ENCODE measurements around the gene PDIA5.

PDIA5 gene

DNA sequence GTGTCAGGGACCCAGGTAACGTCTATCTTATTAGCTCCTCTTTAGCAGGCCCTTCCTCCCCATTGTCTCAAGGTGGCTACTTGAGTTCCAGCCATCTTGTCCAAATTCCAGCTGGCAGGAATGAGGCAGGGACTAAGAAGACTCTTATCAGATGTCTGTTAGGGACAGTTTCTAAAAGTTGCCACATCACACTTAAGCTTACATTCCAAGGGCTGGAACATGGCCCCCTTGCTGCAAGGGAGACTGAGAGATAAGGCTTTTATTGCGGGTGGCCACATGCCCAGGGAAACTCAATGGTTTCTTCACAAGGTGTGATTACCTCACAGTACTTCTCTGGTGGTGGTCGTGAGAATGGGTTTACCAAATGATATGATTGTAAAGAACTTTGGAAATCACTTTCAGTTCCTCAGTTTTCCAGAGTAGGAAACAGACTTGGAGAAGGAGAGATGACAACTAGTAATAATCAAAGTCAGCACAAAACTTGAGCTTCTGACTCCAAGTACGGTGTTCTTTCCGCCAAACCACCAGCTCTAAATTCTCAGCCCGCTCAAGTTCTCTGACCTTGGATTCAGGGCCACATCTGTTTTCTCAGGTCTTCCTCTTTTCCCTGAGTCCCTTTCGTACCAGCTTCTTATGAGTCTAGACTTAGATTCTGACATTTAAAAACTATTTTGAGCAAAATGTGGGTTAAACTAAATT, 14.2 kb downstream of the PDIA5 start:
- TF ChIP-seq, protein P1, sequence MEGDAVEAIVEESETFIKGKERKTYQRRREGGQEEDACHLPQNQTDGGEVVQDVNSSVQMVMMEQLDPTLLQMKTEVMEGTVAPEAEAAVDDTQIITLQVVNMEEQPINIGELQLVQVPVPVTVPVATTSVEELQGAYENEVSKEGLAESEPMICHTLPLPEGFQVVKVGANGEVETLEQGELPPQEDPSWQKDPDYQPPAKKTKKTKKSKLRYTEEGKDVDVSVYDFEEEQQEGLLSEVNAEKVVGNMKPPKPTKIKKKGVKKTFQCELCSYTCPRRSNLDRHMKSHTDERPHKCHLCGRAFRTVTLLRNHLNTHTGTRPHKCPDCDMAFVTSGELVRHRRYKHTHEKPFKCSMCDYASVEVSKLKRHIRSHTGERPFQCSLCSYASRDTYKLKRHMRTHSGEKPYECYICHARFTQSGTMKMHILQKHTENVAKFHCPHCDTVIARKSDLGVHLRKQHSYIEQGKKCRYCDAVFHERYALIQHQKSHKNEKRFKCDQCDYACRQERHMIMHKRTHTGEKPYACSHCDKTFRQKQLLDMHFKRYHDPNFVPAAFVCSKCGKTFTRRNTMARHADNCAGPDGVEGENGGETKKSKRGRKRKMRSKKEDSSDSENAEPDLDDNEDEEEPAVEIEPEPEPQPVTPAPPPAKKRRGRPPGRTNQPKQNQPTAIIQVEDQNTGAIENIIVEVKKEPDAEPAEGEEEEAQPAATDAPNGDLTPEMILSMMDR (IDR thresholded peaks at IDR 0.05; ENCODE audit: control insufficient read depth, insufficient read depth, low read depth, low read length, missing control alignments) = no peak
- no peak for DNase-seq (ENCODE audit: low read depth)
- no peak overlapping the region for H3K4me3 ChIP-seq (ENCODE audit: control insufficient read depth, low read depth, low read length)

GRCh38 chr3:123081718-123082369, 15.0 kb downstream of the PDIA5 start:
- no peak overlapping the region for H3K4me3 ChIP-seq (ENCODE audit: control insufficient read depth, low read depth, low read length)
- DNase-seq (ENCODE audit: low read depth) = no peak
- TF ChIP-seq, protein P1 (IDR thresholded peaks at IDR 0.05; ENCODE audit: control insufficient read depth, insufficient read depth, low read depth, low read length, missing control alignments) = no peak

- H3K4me3 ChIP-seq (ENCODE audit: control insufficient read depth, low read depth, low read length) = no peak overlapping the region
- TF ChIP-seq, protein P1 (IDR thresholded peaks at IDR 0.05; ENCODE audit: control insufficient read depth, insufficient read depth, low read depth, low read length, missing control alignments) = no peak
- no peak for DNase-seq (ENCODE audit: low read depth)
Observed at GRCh38 chr3:123082370-123083065, 15.7 kb downstream of the PDIA5 start.

- no peak for DNase-seq (ENCODE audit: low read depth)
- TF ChIP-seq, protein P1 (IDR thresholded peaks at IDR 0.05; ENCODE audit: control insufficient read depth, insufficient read depth, low read depth, low read length, missing control alignments) = no peak
- H3K4me3 ChIP-seq (ENCODE audit: control insufficient read depth, low read depth, low read length) = no peak overlapping the region
Observed at GRCh38 chr3:123083383-123084124, 16.7 kb downstream of the PDIA5 start.

GRCh38 chr3:123084192-123084591, 17.4 kb downstream of the PDIA5 start:
- no peak for DNase-seq (ENCODE audit: low read depth)
- TF ChIP-seq, protein P1 (IDR thresholded peaks at IDR 0.05; ENCODE audit: control insufficient read depth, insufficient read depth, low read depth, low read length, missing control alignments) = no peak
- H3K4me3 ChIP-seq (ENCODE audit: control insufficient read depth, low read depth, low read length) = no peak overlapping the region

GRCh38 chr3:123084738-123085237, 18.0 kb downstream of the PDIA5 start:
- no peak for DNase-seq (ENCODE audit: low read depth)
- H3K4me3 ChIP-seq (ENCODE audit: control insufficient read depth, low read depth, low read length) = no peak overlapping the region
- TF ChIP-seq, protein P1 (IDR thresholded peaks at IDR 0.05; ENCODE audit: control insufficient read depth, insufficient read depth, low read depth, low read length, missing control alignments) = no peak

All from AG09309 (cell line).